ENCODE measurements around the gene ZNF837.

The ZNF837 gene

GRCh38 chr19:58338825-58339558 is 41.8 kb downstream of the ZNF837 start:
- peak; percentile 26 for DNase-seq (ENCODE audit: extremely low spot score)
- ChIA-PET CTCF (no interaction called here), POLR2A (interaction anchor here (1.3 kb wide), 1 partner anchor 9 kb away, joined by 4 read pairs; no protein-coding TSS in a partner anchor)
- TF ChIP-seq BHLHE40 (IDR thresholded peaks at IDR 0.05; ENCODE audit: borderline replicate concordance) (no peak), PKNOX1 (IDR thresholded peaks at IDR 0.05) (peak; percentile 62)

- no peak for DNase-seq (ENCODE audit: extremely low spot score)
- TF ChIP-seq BHLHE40 (IDR thresholded peaks at IDR 0.05; ENCODE audit: borderline replicate concordance) (no peak), L3MBTL2 (conservative IDR thresholded peaks at IDR 0.05) (no peak), PKNOX1 (IDR thresholded peaks at IDR 0.05) (no peak), FOXA1 (IDR thresholded peaks at IDR 0.05) (no peak), TARDBP (IDR thresholded peaks at IDR 0.05) (no peak), FOXM1 (IDR thresholded peaks at IDR 0.05; ENCODE audit: borderline replicate concordance) (no peak), HDGF (IDR thresholded peaks at IDR 0.05; ENCODE audit: borderline replicate concordance) (no peak), LEF1 (IDR thresholded peaks at IDR 0.05; ENCODE audit: borderline replicate concordance) (no peak), ZNF384 (IDR thresholded peaks at IDR 0.05) (no peak), ELF4 (IDR thresholded peaks at IDR 0.05) (no peak), CTBP1 (IDR thresholded peaks at IDR 0.05; ENCODE audit: borderline replicate concordance) (no peak), NFRKB (IDR thresholded peaks at IDR 0.05) (no peak), ARNT (IDR thresholded peaks at IDR 0.05) (no peak), SUZ12 (IDR thresholded peaks at IDR 0.05) (no peak), FOXK2 (IDR thresholded peaks at IDR 0.05) (no peak), SP1 (IDR thresholded peaks at IDR 0.05) (no peak)
- CTCF ChIA-PET, result no interaction called here
- POLR2A ChIA-PET, result interaction anchor here (1.3 kb wide), 1 partner anchor 10 kb away, joined by 4 read pairs; no protein-coding TSS in a partner anchor
Measured at GRCh38 chr19:58338336-58338735, 42.5 kb downstream of the ZNF837 start.

GRCh38 chr19:58336820-58337219 is 44.0 kb downstream of the ZNF837 start:
- TF ChIP-seq ZNF384 (IDR thresholded peaks at IDR 0.05), result no peak
- TF ChIP-seq FOXA1 (IDR thresholded peaks at IDR 0.05), result no peak
- no peak for TF ChIP-seq PKNOX1 (IDR thresholded peaks at IDR 0.05)
- no peak for TF ChIP-seq BHLHE40 (IDR thresholded peaks at IDR 0.05; ENCODE audit: borderline replicate concordance)
- no peak for TF ChIP-seq L3MBTL2 (conservative IDR thresholded peaks at IDR 0.05)
- TF ChIP-seq ARNT (IDR thresholded peaks at IDR 0.05), result no peak
- TF ChIP-seq FOXM1 (IDR thresholded peaks at IDR 0.05; ENCODE audit: borderline replicate concordance), result no peak
- TF ChIP-seq LEF1 (IDR thresholded peaks at IDR 0.05; ENCODE audit: borderline replicate concordance), result no peak
- no peak for TF ChIP-seq FOXK2 (IDR thresholded peaks at IDR 0.05)
- no peak for TF ChIP-seq SP1 (IDR thresholded peaks at IDR 0.05)
- TF ChIP-seq SUZ12 (IDR thresholded peaks at IDR 0.05), result no peak
- TF ChIP-seq HDGF (IDR thresholded peaks at IDR 0.05; ENCODE audit: borderline replicate concordance), result no peak
- TF ChIP-seq CTBP1 (IDR thresholded peaks at IDR 0.05; ENCODE audit: borderline replicate concordance), result no peak
- TF ChIP-seq TARDBP (IDR thresholded peaks at IDR 0.05), result no peak
- no peak for TF ChIP-seq ELF4 (IDR thresholded peaks at IDR 0.05)
- TF ChIP-seq NFRKB (IDR thresholded peaks at IDR 0.05), result no peak
- POLR2A ChIA-PET, result no interaction called here
- CTCF ChIA-PET, result no interaction called here
- no peak for DNase-seq (ENCODE audit: extremely low spot score)

GRCh38 chr19:58336216-58336615 is 44.6 kb downstream of the ZNF837 start:
- CTCF ChIA-PET, result no interaction called here
- POLR2A ChIA-PET, result no interaction called here
- TF ChIP-seq ZNF384 (IDR thresholded peaks at IDR 0.05) (no peak), FOXM1 (IDR thresholded peaks at IDR 0.05; ENCODE audit: borderline replicate concordance) (no peak), CTBP1 (IDR thresholded peaks at IDR 0.05; ENCODE audit: borderline replicate concordance) (no peak), FOXK2 (IDR thresholded peaks at IDR 0.05) (no peak), ARNT (IDR thresholded peaks at IDR 0.05) (no peak), HDGF (IDR thresholded peaks at IDR 0.05; ENCODE audit: borderline replicate concordance) (no peak), L3MBTL2 (conservative IDR thresholded peaks at IDR 0.05) (no peak), BHLHE40 (IDR thresholded peaks at IDR 0.05; ENCODE audit: borderline replicate concordance) (no peak), ELF4 (IDR thresholded peaks at IDR 0.05) (no peak), SUZ12 (IDR thresholded peaks at IDR 0.05) (no peak), PKNOX1 (IDR thresholded peaks at IDR 0.05) (no peak), NFRKB (IDR thresholded peaks at IDR 0.05) (no peak), TARDBP (IDR thresholded peaks at IDR 0.05) (no peak), LEF1 (IDR thresholded peaks at IDR 0.05; ENCODE audit: borderline replicate concordance) (no peak), SP1 (IDR thresholded peaks at IDR 0.05) (no peak), FOXA1 (IDR thresholded peaks at IDR 0.05) (no peak)

GRCh38 chr19:58335630-58336029 is 45.2 kb downstream of the ZNF837 start:
- no peak for DNase-seq (ENCODE audit: extremely low spot score)
- TF ChIP-seq SUZ12 (IDR thresholded peaks at IDR 0.05) (no peak), ELF4 (IDR thresholded peaks at IDR 0.05) (no peak), L3MBTL2 (conservative IDR thresholded peaks at IDR 0.05) (no peak), BHLHE40 (IDR thresholded peaks at IDR 0.05; ENCODE audit: borderline replicate concordance) (no peak), TARDBP (IDR thresholded peaks at IDR 0.05) (no peak), CTBP1 (IDR thresholded peaks at IDR 0.05; ENCODE audit: borderline replicate concordance) (no peak), PKNOX1 (IDR thresholded peaks at IDR 0.05) (no peak), SP1 (IDR thresholded peaks at IDR 0.05) (no peak), HDGF (IDR thresholded peaks at IDR 0.05; ENCODE audit: borderline replicate concordance) (no peak)
- CTCF ChIA-PET, result no interaction called here
- POLR2A ChIA-PET, result no interaction called here

More at GRCh38 chr19:58336216-58336615, 44.6 kb downstream of the ZNF837 start:
- no peak for DNase-seq (ENCODE audit: extremely low spot score)

Measured in HEK293T (cell line).